HCT116 (cell line): ENCODE data around the gene CNTNAP2. TPM values are rescaled to one million over a fixed set of nuclear protein-coding genes. Genes with fewer than 3 reads are reported as not detected.

ENCODE experiments used
- ATAC-seq: fragments of 200-7000 bp; cut with Tn5 transposase; 2 replicates; pipeline ENCODE4 v1.9.1; 2020; ENCODE audit warnings: mild to moderate bottlenecking, moderate library complexity
- BruUV-seq: library from RNA; stranded (reverse); fragments of 400-500 nt; replicated peaks from 2 replicates; lab custom pipeline; 2021; lab: Mats Ljungman, UMichigan
- CTCF ChIA-PET: fragments of 300-600 bp; sonication (Branson Sonifier 250); formaldehyde crosslinking; loops from one replicate; lab custom pipeline; 2021; ENCODE audit warnings: antibody characterized with exemption; lab: Charles Lee
- POLR2A ChIA-PET: fragments of 300-600, 350-600 bp; sonication (Branson Sonifier 250); formaldehyde crosslinking; loops from one replicate; lab custom pipeline; 2021; ENCODE audit warnings: antibody characterized with exemption; lab: Charles Lee
- RAD21 ChIA-PET, 2 experiments: fragments of 300-600 bp; sonication (Branson Sonifier 250); formaldehyde crosslinking; loops; one replicate each; lab custom pipeline; 2023; ENCODE audit warnings: low total read pairs in 2 of 2; ENCODE audit not compliant: uncharacterized antibody in 2 of 2, unreplicated experiment in 2 of 2, low non-redundant PET in 1 of 2; lab: Charles Lee
- DNase-seq: peaks from one replicate; pipeline ENCODE4 v3.0.0-alpha.2; 2010; ENCODE audit warnings: low read depth, low spot score
- H2AFZ ChIP-seq: fragments of 200-600 bp; shearing (Covaris generic), sonication (generic); 2 replicates; pipeline ENCODE4 v1.6.1; 2017; ENCODE audit warnings: low read depth, mixed run types, mixed read lengths, antibody characterized with exemption, low read length; ENCODE audit not compliant: poor library complexity, severe bottlenecking
- H3K27ac ChIP-seq: 2 replicates; pipeline ENCODE4 v1.5.1; 2012; ENCODE audit warnings: low read depth, low read length
- H3K27me3 ChIP-seq: fragments of 200-600 bp; sonication (generic); 2 replicates; pipeline ENCODE4 v1.6.1; 2016; ENCODE audit warnings: mixed run types, low read length, mixed read lengths; ENCODE audit not compliant: insufficient read depth
- H3K36me3 ChIP-seq, 2 experiments: fragments of 200-500 bp in 1 of 2; fragments of 200-600 bp in 1 of 2; sonication (Bioruptor generic) in 1 of 2; sonication (generic) in 1 of 2; 2 replicates each; pipeline versions ENCODE4 v1.5.1 to v1.6.1; 2014 to 2016; ENCODE audit warnings: low read length in 2 of 2, inconsistent platforms in 1 of 2, mixed read lengths in 1 of 2, mixed run types in 1 of 2; ENCODE audit not compliant: insufficient read depth in 2 of 2, control insufficient read depth in 1 of 2
- H3K4me1 ChIP-seq, 2 experiments: fragments of 200-600 bp in 1 of 2; sonication (generic) in 1 of 2; 2 replicates each; pipeline versions ENCODE4 v1.5.1 to v1.6.1; 2012 to 2017; ENCODE audit warnings: low read length in 2 of 2, inconsistent platforms in 1 of 2, mild to moderate bottlenecking in 1 of 2, mixed read lengths in 1 of 2, mixed run types in 1 of 2, moderate library complexity in 1 of 2; ENCODE audit not compliant: insufficient read depth in 2 of 2, control insufficient read depth in 1 of 2
- H3K4me2 ChIP-seq: fragments of 200-600 bp; sonication (generic); 2 replicates; pipeline ENCODE4 v1.6.1; 2017; ENCODE audit warnings: mixed run types, low read length, mixed read lengths
- H3K4me3 ChIP-seq, 2 experiments: fragments of 200-600 bp in 1 of 2; sonication (generic) in 1 of 2; replicated peaks in 1 of 2; 2 replicates each; pipeline ENCODE4 v1.5.1; 2011 to 2016; ENCODE audit warnings: low read length in 2 of 2, control low read depth in 1 of 2, low read depth in 1 of 2, mild to moderate bottlenecking in 1 of 2, mixed read lengths in 1 of 2, mixed run types in 1 of 2
- H3K79me2 ChIP-seq: fragments of 200-600 bp; sonication (generic); 2 replicates; pipeline ENCODE4 v1.6.1; 2017; ENCODE audit warnings: mild to moderate bottlenecking, mixed run types, low read length, moderate library complexity, mixed read lengths; ENCODE audit not compliant: insufficient read depth
- H3K9ac ChIP-seq: fragments of 200-600 bp; sonication (generic); 2 replicates; pipeline ENCODE4 v1.6.1; 2016; ENCODE audit warnings: low read length, mixed read lengths
- H3K9me2 ChIP-seq: fragments of 200-600 bp; sonication (generic), shearing (Covaris generic); 2 replicates; pipeline ENCODE4 v1.6.1; 2017; ENCODE audit warnings: mixed run types, mild to moderate bottlenecking, moderate library complexity; ENCODE audit not compliant: insufficient read depth
- H3K9me3 ChIP-seq, 2 experiments: fragments of 200-500 bp in 1 of 2; fragments of 200-600 bp in 1 of 2; sonication (Bioruptor generic) in 1 of 2; sonication (generic) in 1 of 2; 2 replicates each; pipeline ENCODE4 v1.6.1; 2014 to 2017; ENCODE audit warnings: low read length in 2 of 2, mixed read lengths in 2 of 2, inconsistent platforms in 1 of 2, low read depth in 1 of 2, mild to moderate bottlenecking in 1 of 2, mixed run types in 1 of 2, moderate library complexity in 1 of 2; ENCODE audit not compliant: control insufficient read depth in 1 of 2, insufficient read depth in 1 of 2
- H4K20me1 ChIP-seq: fragments of 200-600 bp; sonication (generic), shearing (Covaris generic); 2 replicates; pipeline ENCODE4 v1.6.1; 2017; ENCODE audit warnings: mixed run types, mild to moderate bottlenecking, moderate library complexity; ENCODE audit not compliant: insufficient read depth
- CEBPB ChIP-seq: IDR thresholded peaks from 2 replicates; pipeline ENCODE4 v1.6.1; 2012; ENCODE audit warnings: low read depth
- EGR1 ChIP-seq: IDR thresholded peaks from 2 replicates; pipeline ENCODE4 v1.6.1; 2012; ENCODE audit warnings: low read depth
- ELF1 ChIP-seq: IDR thresholded peaks from 2 replicates; pipeline ENCODE4 v1.6.1; 2012; ENCODE audit warnings: low read depth, borderline replicate concordance
- EZH2 ChIP-seq: fragments of 200-600 bp; sonication (generic); IDR thresholded peaks from 2 replicates; pipeline ENCODE4 v1.6.1; 2017; ENCODE audit warnings: antibody characterized with exemption, mixed run types
- EZH2phosphoT487 ChIP-seq: fragments of 200-600 bp; IDR thresholded peaks from 2 replicates; pipeline ENCODE4 v1.6.1; 2018; ENCODE audit warnings: antibody characterized with exemption, borderline replicate concordance
- FOSL1 ChIP-seq: IDR thresholded peaks from 2 replicates; pipeline ENCODE4 v1.6.1; 2012; ENCODE audit warnings: low read depth
- POLR2A ChIP-seq: IDR thresholded peaks from 2 replicates; pipeline ENCODE4 v1.7.0; 2011; ENCODE audit warnings: borderline replicate concordance; ENCODE audit not compliant: insufficient read depth, insufficient read length; ENCODE audit errors: extremely low read depth
- POLR2AphosphoS5 ChIP-seq: IDR thresholded peaks from 2 replicates; pipeline ENCODE4 v1.6.1; 2011; ENCODE audit warnings: mild to moderate bottlenecking, low read depth, low read length, moderate library complexity
- RAD21 ChIP-seq: IDR thresholded peaks from 2 replicates; pipeline ENCODE4 v1.6.1; 2012; ENCODE audit warnings: low read depth, mild to moderate bottlenecking
- SP1 ChIP-seq: IDR thresholded peaks from 2 replicates; pipeline ENCODE4 v1.6.1; 2012; ENCODE audit warnings: low read depth
- SRF ChIP-seq: IDR thresholded peaks from 2 replicates; pipeline ENCODE4 v1.6.1; 2012; ENCODE audit warnings: low read depth
- TCF7L2 ChIP-seq: IDR thresholded peaks from 2 replicates; pipeline ENCODE4 v1.7.0; 2011; ENCODE audit warnings: borderline replicate concordance, inconsistent platforms; ENCODE audit not compliant: insufficient read depth, insufficient read length; ENCODE audit errors: extremely low read depth
- ZNF274 ChIP-seq: fragments of 200-500 bp; sonication (Bioruptor generic); IDR thresholded peaks from 2 replicates; pipeline ENCODE4 v1.6.1; 2014; ENCODE audit warnings: mild to moderate bottlenecking, low read depth, low read length, inconsistent platforms
- intact Hi-C: fragments of 100-400 bp; cut with micrococcal nuclease; formaldehyde crosslinking; loops from 2 replicates; pipeline ENCODE4 v1.10.0; 2022
- total RNA-seq: library from RNA; stranded (reverse); gene quantifications from one replicate; pipeline ENCODE4 v1.2.1, GENCODE V29; 2021; ENCODE audit not compliant: unreplicated experiment
- TF ChIP-seq, protein P1 (sequence below): IDR thresholded peaks from 2 replicates; pipeline ENCODE4 v1.6.1; 2012; ENCODE audit warnings: low read depth
- TF ChIP-seq, protein P2 (sequence below): IDR thresholded peaks from 2 replicates; pipeline ENCODE4 v1.6.1; 2012
- TF ChIP-seq, protein P3 (sequence below): IDR thresholded peaks from 2 replicates; pipeline ENCODE4 v1.6.1; 2011; ENCODE audit warnings: mild to moderate bottlenecking, low read length, moderate library complexity; ENCODE audit not compliant: insufficient replicate concordance; ENCODE audit errors: extremely low read depth

Gene CNTNAP2
- total RNA-seq, 1 experiment from 2014 or later = 0.37 TPM

DNA sequence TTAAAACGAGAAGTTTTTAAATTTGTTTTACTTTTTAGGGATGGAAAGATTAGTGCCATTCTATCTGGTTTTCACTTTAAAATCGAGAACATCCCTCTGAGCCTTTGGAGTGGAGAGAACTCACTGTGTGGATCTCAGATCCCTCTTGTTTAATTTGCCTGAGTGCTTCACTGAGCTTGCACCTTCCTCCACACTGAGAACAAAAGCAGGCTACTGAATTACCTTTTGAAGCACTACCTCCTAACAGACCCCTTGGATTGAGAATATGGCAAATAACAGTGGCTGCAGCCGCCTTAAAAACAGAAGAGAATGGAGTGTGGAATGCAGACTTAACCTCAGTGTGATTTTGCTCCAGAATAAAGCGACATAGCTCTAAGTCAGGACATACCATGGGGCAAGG lies 204.7 kb downstream of the CNTNAP2 start:
- Histone ChIP-seq H3K9me3 (peaks cover 9 to 22% of the 10 kb centered on the region in 2 experiments; a peak in 3 of 4 replicates), H3K79me2 (no peaks in the 10 kb centered on the region), H3K9me2 (no peaks in the 10 kb centered on the region), H2AFZ (no peak overlapping the region), H3K4me1 (no peaks in the 10 kb centered on the region), H3K9ac (no peak overlapping the region), H3K27ac (no peak overlapping the region), H4K20me1 (no peaks in the 10 kb centered on the region), H3K27me3 (no peaks in the 10 kb centered on the region), H3K4me3 (no peak overlapping the region), H3K4me2 (no peak overlapping the region), H3K36me3 (no peaks in the 10 kb centered on the region)
- ATAC-seq (no peak), DNase-seq (no peak)
- intact Hi-C loops = no loop called here
- ChIA-PET RAD21 (no interaction called here), CTCF (no interaction called here), POLR2A (no interaction called here)
- TF ChIP-seq FOSL1 (no peak), CEBPB (no peak), ZNF274 (no peak), POLR2AphosphoS5 (no peak), ELF1 (no peak), EZH2phosphoT487 (no peak), TCF7L2 (no peak), POLR2A (no peak), SRF (no peak), EZH2 (no peak), SP1 (no peak), RAD21 (no peak), EGR1 (no peak)
- TF ChIP-seq, protein P1, sequence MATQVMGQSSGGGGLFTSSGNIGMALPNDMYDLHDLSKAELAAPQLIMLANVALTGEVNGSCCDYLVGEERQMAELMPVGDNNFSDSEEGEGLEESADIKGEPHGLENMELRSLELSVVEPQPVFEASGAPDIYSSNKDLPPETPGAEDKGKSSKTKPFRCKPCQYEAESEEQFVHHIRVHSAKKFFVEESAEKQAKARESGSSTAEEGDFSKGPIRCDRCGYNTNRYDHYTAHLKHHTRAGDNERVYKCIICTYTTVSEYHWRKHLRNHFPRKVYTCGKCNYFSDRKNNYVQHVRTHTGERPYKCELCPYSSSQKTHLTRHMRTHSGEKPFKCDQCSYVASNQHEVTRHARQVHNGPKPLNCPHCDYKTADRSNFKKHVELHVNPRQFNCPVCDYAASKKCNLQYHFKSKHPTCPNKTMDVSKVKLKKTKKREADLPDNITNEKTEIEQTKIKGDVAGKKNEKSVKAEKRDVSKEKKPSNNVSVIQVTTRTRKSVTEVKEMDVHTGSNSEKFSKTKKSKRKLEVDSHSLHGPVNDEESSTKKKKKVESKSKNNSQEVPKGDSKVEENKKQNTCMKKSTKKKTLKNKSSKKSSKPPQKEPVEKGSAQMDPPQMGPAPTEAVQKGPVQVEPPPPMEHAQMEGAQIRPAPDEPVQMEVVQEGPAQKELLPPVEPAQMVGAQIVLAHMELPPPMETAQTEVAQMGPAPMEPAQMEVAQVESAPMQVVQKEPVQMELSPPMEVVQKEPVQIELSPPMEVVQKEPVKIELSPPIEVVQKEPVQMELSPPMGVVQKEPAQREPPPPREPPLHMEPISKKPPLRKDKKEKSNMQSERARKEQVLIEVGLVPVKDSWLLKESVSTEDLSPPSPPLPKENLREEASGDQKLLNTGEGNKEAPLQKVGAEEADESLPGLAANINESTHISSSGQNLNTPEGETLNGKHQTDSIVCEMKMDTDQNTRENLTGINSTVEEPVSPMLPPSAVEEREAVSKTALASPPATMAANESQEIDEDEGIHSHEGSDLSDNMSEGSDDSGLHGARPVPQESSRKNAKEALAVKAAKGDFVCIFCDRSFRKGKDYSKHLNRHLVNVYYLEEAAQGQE = no peak
- TF ChIP-seq, protein P2, sequence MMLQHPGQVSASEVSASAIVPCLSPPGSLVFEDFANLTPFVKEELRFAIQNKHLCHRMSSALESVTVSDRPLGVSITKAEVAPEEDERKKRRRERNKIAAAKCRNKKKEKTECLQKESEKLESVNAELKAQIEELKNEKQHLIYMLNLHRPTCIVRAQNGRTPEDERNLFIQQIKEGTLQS = no peak
- TF ChIP-seq, protein P3, sequence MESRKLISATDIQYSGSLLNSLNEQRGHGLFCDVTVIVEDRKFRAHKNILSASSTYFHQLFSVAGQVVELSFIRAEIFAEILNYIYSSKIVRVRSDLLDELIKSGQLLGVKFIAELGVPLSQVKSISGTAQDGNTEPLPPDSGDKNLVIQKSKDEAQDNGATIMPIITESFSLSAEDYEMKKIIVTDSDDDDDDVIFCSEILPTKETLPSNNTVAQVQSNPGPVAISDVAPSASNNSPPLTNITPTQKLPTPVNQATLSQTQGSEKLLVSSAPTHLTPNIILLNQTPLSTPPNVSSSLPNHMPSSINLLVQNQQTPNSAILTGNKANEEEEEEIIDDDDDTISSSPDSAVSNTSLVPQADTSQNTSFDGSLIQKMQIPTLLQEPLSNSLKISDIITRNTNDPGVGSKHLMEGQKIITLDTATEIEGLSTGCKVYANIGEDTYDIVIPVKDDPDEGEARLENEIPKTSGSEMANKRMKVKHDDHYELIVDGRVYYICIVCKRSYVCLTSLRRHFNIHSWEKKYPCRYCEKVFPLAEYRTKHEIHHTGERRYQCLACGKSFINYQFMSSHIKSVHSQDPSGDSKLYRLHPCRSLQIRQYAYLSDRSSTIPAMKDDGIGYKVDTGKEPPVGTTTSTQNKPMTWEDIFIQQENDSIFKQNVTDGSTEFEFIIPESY = no peak
- BruUV-seq = no TSS peak
